Retinal pigment epithelial cell (primary cell): ENCODE data around the gene FLCN.
A peak's percentile ranks its signal among the peaks of the same experiment; 100 is the strongest.

Experiments used
- DNase-seq: peaks from one replicate; pipeline ENCODE4 v3.0.0-alpha.2; 2010; ENCODE audit warnings: low read depth
- H3K4me3 ChIP-seq: 2 replicates; pipeline ENCODE4 v1.5.1; 2011; ENCODE audit warnings: mild to moderate bottlenecking, low read length, control low read depth, moderate library complexity
- TF ChIP-seq, protein P1 (sequence below): conservative IDR thresholded peaks from 2 replicates; pipeline ENCODE4 v1.5.1; 2011; ENCODE audit warnings: low read depth, low read length, control low read depth, inconsistent platforms

The FLCN gene

DNA sequence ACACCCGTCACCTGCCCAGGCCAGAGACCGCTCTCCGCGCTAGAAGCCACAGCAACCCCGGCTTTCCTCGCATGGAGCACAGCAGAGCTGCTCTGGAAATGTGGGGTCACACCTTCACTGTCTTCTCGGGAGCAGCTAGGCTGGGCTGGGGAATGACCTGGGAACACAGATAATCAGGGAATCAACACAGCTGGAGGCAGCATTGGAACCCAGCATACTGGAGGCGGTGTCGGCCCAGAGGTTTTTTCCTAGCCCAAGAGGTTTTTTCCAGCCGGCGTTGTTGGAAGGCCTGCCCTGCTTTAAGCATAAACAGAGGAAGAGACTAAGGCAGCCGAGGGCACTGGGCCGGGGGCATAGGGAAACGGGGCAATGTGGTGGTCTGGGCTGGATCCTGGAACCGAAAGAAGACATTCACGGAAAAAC is 30.0 kb downstream of the FLCN start:
- H3K4me3 ChIP-seq, result no peak overlapping the region
- TF ChIP-seq, protein P1, sequence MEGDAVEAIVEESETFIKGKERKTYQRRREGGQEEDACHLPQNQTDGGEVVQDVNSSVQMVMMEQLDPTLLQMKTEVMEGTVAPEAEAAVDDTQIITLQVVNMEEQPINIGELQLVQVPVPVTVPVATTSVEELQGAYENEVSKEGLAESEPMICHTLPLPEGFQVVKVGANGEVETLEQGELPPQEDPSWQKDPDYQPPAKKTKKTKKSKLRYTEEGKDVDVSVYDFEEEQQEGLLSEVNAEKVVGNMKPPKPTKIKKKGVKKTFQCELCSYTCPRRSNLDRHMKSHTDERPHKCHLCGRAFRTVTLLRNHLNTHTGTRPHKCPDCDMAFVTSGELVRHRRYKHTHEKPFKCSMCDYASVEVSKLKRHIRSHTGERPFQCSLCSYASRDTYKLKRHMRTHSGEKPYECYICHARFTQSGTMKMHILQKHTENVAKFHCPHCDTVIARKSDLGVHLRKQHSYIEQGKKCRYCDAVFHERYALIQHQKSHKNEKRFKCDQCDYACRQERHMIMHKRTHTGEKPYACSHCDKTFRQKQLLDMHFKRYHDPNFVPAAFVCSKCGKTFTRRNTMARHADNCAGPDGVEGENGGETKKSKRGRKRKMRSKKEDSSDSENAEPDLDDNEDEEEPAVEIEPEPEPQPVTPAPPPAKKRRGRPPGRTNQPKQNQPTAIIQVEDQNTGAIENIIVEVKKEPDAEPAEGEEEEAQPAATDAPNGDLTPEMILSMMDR, result no peak
- DNase-seq, result no peak

GRCh38 chr17:17206124-17206912 is 30.6 kb downstream of the FLCN start, which contains the start of gene PLD6:
PLD6 (minus strand) TSS chr17:17206333; CDS start chr17:17206286, 47 bp downstream.
- H3K4me3 ChIP-seq, result peak within 1 kb of the TSS; percentile 52
- DNase-seq, result no peak
- TF ChIP-seq, protein P1, result no peak

DNA sequence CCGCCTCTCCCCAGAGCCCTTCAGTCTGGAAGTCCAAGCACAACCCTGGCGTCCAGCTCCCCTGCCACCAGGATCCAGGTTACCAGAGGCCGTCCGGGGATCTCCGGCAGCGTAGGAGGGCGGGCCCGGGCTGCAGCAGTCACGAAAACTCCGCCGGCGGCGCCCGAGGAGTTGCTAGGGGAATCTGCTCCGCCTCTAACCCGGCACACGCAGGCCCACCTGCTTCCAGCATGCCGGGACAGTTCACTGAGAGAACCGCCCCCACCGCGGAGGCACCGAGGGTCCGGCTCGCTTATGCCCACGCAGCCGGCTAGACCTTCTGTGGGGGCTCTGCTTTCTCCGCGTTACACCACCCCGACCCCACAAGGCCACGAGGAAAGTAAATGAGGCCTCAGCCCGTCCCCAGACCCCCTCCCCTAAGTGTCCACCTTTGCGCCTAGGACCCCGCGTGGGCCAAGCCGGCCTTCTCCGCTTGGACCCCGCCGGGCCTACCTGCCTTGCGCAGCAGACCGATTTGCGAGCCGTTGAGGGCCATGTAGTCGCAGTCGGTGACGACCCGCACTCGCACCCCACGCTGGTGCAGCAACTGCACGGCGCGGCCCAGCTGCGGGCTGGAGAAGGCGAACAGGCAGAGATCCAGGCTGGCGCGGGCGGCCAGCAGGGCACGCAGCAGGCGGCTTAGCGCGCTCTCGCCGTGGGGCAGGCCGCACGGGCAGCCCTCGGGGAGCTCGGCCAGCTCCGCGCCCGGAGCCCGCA is 31.4 kb downstream of the FLCN start:
- no peak for DNase-seq
- TF ChIP-seq, protein P1, result no peak
- peak overlapping the region; percentile 52 for H3K4me3 ChIP-seq

- peak overlapping the region; percentile 52 for H3K4me3 ChIP-seq
- no peak for DNase-seq
- TF ChIP-seq, protein P1, result no peak
These were observed 32.2 kb downstream of the FLCN start for GRCh38 chr17:17204635-17205231.

GRCh38 chr17:17204041-17204591 is 32.9 kb downstream of the FLCN start:
- TF ChIP-seq, protein P1, result no peak
- DNase-seq, result no peak
- no peak overlapping the region for H3K4me3 ChIP-seq

GRCh38 chr17:17203173-17203730 is 33.7 kb downstream of the FLCN start:
- H3K4me3 ChIP-seq, result no peak overlapping the region
- no peak for DNase-seq
- TF ChIP-seq, protein P1, result no peak
